Myocyte (in vitro differentiated cells): ENCODE data around the gene BCAS3. TPM values are rescaled to one million over a fixed set of nuclear protein-coding genes. Genes with fewer than 3 reads are reported as not detected.

ENCODE experiments used
- DNase-seq: peaks from one replicate; pipeline ENCODE4 v3.0.0-alpha.2; 2012; ENCODE audit warnings: low read depth
- total RNA-seq: library from RNA; depleted of rRNA; stranded (reverse); fragments of >200 nt; gene quantifications from 2 replicates; pipeline ENCODE4 v1.2.3, GENCODE V29; 2014

BCAS3 gene
- total RNA-seq, 1 donor from 2014 or later = 18.1 TPM

DNA sequence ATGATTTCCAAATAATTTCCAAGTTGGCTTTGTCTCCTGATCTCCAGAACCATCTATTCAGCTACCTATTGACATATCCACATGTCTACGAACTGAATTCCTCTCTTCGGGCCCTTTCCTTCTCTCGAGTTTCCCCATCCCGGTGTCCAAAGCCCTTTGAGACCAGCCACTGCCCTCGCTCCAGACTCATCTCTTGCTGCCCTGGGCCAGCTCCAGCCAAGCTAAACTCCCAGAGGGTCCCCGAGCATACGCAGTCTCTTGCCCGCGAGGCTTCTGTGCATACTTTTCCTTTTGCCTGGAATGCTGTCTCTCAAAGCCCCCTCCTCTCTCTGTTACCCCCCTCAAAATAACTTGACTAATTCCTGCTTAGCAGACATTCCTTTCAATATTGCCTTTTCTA is 694.8 kb downstream of the BCAS3 start:
- DNase-seq = no peak

DNA sequence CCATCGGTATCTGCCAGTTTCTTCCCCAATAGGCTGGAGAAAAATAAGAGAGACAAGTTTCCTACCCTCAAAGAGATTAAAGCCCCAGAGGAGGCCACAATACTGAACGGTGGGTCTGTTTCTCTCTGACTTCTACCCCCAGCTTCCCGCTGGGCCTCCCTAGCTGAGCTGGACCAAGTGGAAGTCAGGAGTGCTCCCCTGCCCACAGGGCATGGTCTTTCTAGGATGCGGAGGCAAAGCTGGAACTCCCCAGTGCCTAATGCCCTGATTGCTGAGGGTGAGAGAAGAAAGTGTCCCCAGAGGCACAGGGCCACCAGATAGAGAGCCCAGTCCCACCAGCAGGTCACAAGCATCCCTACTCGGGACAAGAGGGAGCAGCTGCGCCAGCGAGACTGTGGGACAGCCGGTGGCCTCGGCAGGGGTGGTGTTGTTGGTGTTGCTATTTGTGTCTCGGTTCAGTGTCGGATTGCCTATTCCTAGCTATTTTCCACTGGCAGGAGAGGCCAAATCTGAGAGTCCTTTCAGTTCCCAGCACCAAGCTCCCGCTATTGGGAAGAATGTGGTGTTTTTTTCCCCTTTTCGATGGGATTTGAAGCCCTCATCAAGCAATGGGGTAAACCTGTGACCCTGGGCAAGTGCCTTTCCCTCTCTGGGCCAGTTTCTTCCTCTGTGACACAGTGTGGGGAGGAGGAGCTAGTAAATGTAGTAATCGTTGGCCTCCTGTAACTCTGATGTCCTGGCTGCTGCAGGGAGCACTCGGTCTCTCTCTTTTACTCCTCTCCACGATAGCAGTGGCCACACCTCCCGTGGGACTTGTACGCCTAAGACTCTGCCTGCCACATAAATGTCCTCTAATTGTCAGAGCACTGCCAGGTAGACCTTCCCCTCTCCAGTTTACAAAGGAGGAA is 699.5 kb downstream of the BCAS3 start:
- peak; percentile 76 for DNase-seq

DNA sequence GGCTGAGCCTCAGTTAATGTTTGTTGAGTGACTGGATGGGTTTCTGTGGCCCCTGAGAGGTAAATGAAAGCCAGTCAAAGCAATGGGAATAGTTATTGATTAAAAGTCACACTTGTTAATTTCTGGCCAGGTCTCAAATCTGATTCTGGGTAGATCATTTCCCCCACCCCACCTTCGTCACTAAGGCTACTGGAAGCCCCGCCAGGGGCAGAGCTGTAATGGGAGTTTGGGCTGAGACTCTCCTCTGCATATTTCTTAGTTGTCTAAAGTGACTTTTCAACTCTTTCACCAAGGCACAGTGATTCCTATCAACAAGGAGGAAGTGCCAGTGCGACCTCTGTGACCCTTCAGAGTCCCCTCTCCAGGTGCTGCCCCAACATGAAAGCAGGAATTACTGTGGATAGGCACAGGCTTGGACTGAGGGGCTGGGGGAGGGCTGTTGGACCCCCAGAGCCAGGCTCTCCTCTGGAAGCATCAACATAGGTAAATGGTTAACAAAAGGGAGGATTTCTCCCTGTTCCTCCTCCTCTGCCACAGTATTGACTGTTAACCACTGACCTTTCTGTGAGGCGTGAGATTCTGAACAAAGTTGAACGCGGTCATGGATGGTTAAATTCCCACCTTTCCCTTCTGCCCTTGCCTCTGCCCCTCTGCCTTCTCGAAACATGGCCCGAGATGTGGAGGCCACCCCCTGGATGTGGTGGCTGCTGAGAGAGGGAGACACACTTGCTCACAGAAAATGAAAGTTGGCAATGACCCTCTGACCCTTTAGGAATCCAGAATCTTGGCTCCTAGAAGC is 701.2 kb downstream of the BCAS3 start:
- no peak for DNase-seq

DNA sequence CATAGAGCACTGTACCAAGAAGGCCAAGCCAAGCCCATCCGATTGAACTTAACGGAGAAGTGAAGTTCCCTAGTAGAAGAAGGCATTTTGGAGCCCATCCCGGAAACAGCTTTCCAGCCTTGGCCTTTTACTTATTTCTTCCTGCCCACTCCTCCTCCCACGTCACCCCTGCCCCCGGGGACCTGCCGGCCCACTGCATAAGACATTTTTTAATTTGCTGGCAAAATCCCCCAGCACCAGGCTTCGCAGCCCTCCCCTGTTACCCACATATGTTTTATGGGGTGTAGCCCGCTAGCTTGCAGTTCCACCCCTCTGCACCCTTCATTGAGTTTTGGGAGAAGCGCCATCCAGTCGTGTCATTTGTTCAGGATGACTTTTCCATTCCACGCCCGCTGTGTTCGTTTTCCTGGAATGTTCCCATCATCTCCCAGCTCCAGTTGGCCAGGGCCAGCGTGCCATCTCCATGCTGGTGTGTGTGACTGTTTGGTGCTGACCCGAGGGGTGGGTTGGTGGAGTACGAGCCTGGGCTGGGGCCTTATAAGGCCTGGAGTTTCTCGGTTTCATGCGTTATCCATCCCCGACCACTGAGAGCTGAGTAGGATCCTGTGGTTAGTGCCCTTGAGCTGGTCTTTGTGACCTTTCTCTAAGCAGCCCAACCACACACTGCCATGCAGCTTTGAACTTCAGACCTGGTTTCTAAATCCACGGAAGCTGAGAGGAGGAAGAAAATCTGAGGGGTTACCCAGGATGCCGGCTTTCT is 702.0 kb downstream of the BCAS3 start:
- DNase-seq = no peak

DNA sequence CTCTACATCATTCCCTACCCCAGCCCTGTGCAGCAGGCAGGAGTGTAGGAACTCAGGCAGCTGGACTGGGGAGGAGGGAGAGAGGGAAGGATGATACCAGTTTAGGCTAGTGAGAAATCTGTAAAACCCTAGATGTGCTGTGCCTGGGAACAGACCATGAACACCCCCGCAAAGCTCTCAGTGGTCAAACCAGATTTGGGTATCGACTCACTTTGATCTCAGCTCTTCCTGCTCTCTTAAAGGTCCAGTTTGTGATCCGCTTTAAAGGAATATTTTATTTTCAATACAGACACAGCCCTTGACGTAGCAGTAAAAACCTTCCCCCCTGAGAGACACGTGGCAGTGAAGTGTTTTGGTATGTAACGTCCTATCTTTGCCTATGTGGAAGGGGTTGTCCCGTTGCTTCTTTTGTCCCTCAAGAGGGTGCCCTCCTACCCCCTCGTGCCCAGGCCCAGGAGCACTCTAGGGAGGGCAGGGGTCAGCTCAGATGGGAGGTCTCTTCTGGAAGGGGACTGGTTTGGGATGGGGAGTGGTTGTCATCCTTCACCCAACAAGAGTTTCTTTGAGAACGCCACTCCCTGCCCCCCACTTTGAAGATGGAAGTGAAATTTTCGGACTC is 702.7 kb downstream of the BCAS3 start:
- DNase-seq = no peak

DNA sequence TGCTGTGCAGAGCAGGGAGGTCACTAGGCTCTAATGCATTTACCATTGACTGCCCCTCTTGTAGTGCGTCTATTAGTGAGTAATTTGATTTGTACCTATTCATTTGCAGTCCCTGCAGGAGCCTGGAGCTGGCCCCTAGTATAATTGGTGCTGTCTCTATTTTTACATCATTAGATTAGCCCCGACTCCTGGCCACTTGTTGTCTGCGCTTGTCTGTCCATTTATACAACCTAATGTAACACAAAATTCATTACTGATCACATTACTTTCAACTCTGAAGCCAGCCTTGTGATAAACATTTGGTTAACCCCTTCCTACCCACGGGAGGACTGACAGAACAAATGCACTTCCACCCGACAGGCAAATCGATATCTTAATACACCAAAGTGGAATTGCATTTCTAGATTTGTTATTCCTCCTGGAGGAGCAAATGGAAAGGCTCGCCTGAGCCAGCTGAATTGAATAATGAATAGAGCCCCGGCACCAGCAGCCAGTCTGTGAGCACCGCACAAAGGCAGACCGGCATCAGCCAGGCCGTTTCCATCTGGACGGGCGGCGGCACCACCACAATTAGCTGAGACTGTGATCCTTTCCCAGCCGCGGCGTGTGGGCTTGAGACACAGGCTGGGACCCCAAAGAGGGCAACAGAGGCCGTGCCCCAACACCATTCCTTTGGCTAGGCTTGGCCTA is 703.3 kb downstream of the BCAS3 start:
- DNase-seq = no peak

DNA sequence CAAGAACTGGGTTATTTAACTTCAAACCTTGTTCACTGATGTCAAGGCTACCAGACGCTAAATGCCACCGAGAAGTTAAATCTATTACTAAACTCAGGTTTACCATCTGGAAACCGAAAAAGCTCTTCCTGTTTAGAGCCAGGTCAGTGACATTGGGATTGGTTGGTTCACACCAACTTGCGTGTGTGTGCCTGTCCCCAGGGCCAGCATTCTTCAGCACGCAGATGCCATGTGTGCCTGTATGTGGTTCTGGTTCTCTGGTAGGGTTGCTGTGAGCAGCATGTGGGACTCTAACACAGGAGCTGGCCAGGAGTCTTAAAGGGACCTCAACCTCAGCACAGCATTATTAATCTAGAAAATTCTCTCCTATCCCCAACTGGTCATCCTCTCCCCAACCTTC is 703.9 kb downstream of the BCAS3 start:
- no peak for DNase-seq

DNA sequence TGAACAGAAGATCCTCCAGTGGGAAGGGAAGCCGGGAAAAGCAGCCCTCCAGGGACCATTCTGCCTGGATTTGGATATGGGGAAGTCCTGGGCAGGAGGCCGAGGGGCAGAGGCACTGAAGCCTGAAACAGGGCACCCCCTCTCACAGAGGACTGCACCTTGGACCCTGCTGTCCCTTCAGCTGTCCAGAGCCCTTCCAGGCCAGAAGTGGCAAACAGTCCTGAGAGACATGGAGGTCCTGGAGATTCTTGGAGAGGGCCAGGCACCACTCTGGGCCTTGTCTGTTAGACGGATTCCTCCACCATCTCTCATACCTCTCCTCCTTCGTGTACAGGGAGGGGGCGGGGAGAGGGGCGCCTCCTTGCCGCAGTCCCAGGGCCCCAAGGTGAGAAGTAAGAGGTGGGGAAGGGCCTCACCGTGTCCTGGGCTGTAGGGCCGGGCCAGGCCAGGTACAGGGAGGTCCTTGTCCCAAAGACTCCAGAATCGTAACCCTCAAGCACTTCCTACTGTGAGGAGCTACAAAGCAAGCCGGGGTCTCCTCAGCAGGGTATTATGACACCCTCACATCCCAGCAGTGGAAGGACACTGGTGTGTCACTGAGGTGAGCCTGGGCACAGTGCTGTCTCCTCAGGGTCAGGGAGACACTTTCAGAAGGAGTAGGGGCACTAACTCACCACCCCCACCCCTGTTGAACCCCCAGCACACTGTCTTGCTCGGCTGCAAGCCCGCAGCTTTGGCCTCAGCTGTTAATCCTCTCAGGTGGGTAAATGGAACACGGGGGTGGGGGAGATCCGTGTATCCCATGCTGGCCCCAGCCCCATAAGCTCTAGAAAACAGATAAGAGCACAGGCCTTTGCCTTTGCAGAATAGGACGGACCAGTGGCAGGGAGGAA is 705.4 kb downstream of the BCAS3 start:
- DNase-seq = no peak

DNA sequence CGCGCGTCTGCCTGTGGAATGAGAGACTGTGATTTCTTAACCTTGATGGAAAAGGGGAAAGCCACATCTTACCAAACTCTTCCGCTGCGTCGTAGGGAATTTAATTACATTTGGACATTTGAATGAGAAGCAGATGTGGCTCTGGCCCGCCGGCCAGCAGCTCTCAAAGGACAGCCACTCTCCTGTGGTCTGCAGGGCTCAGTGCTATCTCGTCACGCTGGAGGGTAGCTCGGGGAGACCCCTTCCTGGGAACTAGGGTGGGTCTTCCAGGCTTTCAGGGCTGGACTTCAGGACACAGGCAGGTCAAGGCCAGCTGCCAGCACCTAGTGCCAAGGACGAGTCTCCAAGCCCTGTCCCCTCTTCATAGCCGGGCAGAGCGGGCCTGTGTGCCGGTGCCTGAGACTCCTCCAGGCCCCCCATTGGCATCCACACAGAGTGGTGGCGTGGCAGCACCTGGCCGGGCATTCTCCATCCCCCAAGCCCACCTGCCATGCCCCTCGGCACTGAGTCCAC is 706.1 kb downstream of the BCAS3 start:
- DNase-seq = no peak

DNA sequence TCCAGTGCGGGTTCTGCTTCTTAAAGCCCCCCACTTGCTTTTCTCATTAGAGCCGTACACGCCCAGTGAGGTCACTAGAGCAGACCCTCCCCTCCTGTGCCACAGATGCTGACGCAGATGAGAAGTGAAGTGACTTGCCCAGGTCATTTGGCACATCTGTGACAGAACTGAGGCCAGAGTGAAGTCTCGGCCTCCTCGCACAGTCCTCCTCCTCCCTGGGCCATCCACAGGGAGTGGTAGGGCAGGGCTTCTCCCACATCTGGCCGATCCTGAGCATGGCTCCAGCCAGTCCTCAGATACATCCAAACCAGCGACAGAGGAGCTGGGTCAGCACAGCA is 706.7 kb downstream of the BCAS3 start:
- no peak for DNase-seq

DNA sequence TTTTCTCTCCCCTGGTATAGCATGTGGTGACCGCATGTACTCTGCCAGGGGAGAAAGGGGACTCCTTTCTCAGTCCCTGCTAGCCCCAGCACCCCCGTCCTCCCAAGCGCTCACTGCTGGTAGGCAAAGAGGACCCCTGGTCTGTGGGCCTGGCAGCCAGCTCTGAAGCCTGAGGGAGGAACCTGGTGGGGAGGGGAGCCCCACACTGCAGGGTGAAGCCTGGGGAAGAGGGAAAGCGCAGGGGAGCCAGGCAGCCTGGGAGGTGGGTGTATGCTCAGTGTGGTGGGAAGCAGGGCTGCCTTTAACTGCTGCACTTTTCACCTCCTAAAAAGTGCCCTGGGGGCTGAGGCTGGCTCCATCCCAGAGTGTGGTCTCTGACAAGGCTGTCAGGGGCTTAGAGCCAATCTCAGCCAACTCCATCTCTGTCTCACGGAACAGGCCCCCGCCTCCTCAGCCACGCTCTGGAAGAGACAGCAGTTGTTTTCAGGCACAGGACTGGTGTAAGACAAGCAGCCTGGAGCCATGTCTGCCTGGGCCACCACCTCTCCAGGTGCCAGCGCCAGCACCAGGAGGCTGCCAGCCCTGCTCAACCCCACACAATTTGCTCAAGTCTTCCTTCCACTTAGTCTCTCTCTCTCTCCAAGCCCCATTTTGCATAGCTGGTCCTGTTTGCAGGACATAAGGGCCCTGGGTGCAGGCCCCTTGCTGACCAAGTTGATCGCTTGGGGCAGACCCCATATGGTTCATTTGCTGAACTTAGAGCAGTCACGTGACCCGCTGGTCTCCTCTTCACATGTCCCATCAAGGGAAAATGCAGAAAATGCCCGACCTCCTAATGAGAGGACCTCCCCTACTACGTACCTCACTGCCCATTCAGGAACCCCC is 707.3 kb downstream of the BCAS3 start:
- DNase-seq = no peak

DNA sequence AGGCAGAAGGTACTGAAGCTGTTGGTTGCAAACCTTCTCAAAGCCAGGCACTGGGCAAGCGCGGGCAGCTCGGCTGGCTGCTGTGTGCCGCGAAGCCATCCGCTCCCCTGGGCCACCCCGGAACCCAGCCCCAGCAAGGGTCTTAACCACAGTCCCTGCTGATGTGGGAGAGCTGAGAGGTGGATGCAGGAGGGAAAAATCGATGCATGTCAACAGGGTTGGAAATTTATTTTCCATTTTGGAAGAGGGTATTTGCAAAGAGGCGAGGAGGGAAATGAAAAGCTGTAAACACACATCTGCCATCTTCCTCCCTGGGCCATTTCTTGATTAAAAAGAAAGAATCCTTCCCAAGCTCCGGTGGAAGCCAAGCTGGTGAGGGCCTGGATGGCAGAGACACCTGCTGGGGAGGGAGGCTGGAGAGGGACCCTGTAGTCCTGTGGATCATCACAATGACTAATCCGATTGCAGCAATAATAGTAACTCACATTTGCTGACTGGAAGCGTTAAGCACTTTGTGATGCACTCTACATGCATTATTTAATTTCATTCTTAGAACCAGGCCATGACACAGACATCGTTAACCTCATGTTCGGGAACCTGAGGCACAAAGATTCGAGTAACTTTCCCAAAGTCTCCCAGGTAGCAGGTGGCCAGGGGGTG is 708.1 kb downstream of the BCAS3 start:
- no peak for DNase-seq

DNA sequence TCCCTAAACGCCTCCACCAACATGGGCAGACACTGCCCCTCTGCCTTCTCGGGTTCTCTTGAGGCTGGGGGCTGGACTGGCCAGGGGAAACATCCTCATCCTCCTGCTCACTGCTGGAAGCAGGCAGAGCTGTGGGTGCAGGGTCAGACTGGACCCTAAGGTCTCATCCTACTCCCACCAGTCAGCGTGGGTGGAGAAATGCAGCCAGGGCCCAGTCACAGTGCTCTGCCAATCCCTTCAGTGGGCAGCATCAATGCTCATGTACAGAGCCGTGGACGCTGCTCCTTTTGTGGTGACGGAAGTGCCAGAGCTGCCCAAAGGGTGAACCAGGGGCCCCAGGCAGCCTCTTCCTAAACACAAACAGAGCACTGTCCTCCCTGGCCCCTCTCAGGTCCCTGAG is 708.6 kb downstream of the BCAS3 start:
- DNase-seq = no peak

DNA sequence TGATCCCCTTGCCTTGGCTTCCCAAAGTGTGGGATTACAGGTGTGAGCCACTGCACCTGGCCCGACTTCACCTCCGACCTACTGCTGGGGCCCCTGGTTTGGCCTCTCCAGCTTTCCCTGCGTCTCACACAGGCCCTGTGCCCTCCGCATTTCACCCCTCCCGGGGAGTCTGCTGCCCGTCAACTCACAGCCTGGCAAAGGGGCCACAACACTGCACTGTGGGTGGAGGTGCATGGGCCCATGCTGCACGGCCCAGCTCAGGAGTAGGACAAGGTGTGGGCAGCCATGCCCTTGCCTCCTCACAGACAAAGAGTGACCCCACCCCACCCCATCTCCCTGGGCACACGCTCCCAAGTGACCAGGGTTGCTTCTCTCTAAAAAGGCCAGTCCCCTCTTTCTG is 709.4 kb downstream of the BCAS3 start:
- DNase-seq = no peak

DNA sequence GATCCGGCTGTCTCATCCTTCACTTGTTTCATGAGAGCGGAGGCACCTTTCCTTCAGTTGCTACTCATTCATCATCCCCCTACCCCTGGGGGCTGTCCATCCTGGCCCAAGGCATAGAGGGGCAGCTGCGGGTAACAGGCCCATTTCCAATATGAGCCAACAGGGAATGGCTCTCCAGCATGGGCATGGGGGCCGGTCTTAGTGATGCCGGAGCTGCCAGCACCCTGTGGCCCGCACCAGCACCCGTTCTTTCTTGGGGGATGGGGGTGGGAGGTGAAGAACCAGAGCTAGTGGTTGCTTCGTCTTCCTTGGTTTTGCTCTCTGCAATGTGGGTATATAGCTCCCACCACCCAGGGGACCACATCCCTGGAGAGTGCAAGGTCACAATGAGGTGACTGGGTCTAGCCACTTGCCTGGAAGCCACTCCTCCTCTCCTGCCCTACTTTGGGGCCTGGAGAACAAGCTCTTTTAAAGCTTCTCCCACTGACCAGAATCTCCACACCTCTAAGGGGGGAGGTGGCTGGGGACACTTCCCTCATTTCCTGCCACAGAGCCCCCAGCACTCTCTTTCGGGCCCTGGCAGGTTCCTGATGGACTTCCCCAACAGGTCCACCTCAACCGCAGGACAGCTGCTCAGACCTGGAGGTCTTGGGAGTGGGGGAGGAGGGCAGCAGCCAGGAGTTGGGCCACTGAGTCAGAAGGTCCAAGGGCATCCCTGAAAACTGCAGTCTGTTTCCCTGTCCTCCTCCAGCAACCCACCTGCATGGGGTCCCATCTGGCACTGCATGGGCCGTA is 710.1 kb downstream of the BCAS3 start:
- DNase-seq = no peak

DNA sequence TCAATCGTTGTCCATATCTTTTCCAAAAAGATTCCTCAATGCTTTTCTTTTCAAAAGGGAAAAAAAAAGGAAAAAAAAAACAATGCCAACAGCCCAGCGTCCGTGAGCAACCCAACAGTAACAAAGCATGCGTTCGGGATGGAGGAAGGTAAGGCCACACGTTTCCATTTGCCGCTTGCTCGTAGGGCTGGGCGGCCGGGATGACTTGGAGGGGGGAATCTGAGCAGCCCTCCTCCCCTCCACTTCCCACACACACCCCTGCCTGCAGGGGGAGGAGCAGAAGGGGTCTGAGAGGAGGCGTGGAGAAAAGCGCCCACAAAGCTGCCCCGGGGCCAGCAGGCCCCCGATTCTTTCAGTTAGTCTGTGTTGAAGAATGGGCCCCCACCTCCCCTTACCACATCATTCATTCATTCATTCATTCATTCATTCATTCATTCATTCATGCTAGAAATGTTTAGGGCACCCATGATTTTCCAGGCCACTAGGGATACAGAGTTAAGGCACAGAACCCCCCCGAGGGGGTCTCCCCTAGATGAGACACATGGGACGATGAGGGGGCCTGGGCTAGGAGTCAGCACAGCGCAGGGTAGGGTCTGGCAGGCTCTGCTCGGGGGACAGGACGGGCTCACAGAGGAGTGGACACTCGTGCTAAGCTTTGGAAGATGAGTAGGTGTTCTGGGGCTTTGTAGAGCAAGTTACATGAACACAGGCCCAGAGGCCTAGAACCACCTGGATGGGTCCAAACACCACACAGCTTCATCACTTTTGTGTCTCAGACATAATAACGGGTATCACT is 711.1 kb downstream of the BCAS3 start:
- DNase-seq = no peak
